ENCODE measurements around the gene HEMK1.

DNA sequence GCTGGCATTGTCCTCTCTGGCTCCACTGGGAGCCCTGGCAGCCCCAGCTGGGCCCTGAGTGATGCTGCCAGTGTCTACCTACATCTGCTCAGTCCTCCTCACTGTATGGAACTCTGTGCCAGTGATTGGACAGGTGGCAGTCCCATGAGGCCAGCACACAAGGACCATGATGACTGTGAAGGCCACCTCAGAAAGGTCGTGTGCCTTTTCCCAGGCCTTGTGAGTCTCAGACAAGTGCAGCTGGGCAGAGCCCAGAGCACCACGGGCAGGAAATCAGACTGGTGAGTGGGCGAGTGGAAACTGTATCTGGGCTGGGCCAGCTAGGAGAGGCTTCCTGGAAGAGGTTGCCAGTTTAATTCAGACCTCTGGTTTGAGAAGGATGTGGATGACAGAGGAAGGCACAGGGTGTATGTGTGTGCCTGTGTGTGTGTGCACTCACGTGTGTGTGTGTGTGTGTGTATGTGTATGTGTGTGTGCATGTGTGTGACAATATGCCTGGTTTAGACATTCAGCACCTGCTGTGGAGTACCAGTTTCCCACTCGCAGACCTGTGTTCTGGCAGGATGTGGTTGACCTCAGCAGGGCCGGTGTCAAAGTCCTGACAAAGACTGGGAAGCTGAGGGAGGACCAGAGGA is 54.6 kb downstream of the HEMK1 start:
- TF ChIP-seq, protein P1, sequence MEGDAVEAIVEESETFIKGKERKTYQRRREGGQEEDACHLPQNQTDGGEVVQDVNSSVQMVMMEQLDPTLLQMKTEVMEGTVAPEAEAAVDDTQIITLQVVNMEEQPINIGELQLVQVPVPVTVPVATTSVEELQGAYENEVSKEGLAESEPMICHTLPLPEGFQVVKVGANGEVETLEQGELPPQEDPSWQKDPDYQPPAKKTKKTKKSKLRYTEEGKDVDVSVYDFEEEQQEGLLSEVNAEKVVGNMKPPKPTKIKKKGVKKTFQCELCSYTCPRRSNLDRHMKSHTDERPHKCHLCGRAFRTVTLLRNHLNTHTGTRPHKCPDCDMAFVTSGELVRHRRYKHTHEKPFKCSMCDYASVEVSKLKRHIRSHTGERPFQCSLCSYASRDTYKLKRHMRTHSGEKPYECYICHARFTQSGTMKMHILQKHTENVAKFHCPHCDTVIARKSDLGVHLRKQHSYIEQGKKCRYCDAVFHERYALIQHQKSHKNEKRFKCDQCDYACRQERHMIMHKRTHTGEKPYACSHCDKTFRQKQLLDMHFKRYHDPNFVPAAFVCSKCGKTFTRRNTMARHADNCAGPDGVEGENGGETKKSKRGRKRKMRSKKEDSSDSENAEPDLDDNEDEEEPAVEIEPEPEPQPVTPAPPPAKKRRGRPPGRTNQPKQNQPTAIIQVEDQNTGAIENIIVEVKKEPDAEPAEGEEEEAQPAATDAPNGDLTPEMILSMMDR (IDR thresholded peaks at IDR 0.05), result no peak
- TF ChIP-seq POLR2A (IDR thresholded peaks at IDR 0.05), result no peak

All from body of pancreas (tissue), 4 donors.